HG03095 (cell line): ENCODE data around the gene ZMYM4.

Experiments
- ATAC-seq: cut with Tn5 transposase; IDR thresholded peaks from one replicate; pipeline ENCODE4 v1.9.1; 2021; ENCODE audit warnings: moderate library complexity; ENCODE audit not compliant: unreplicated experiment

Gene ZMYM4

GRCh38 chr1:35274197-35274596, 5.7 kb downstream of the ZMYM4 start:
- no peak for ATAC-seq

- no peak for ATAC-seq
Measured at GRCh38 chr1:35278886-35279554, 10.5 kb downstream of the ZMYM4 start.

- no peak for ATAC-seq
Measured at GRCh38 chr1:35279555-35279904, 11.0 kb downstream of the ZMYM4 start.

GRCh38 chr1:35280006-35280405, 11.5 kb downstream of the ZMYM4 start:
- ATAC-seq, result no peak

GRCh38 chr1:35281565-35281964, 13.1 kb downstream of the ZMYM4 start:
- no peak for ATAC-seq

- ATAC-seq, result no peak
Measured at GRCh38 chr1:35282172-35282571, 13.7 kb downstream of the ZMYM4 start.

- no peak for ATAC-seq
Measured at GRCh38 chr1:35284852-35285251, 16.3 kb downstream of the ZMYM4 start.

GRCh38 chr1:35285771-35286606, 17.5 kb downstream of the ZMYM4 start:
- no peak for ATAC-seq

GRCh38 chr1:35287807-35288640, 19.5 kb downstream of the ZMYM4 start:
- ATAC-seq, result no peak

GRCh38 chr1:35288761-35289160, 20.3 kb downstream of the ZMYM4 start:
- ATAC-seq, result no peak

- no peak for ATAC-seq
Measured at GRCh38 chr1:35290452-35290851, 21.9 kb downstream of the ZMYM4 start.

GRCh38 chr1:35294809-35295208, 26.3 kb downstream of the ZMYM4 start:
- ATAC-seq, result no peak

- no peak for ATAC-seq
Measured at GRCh38 chr1:35297886-35298285, 29.4 kb downstream of the ZMYM4 start.

- ATAC-seq, result peak; percentile 55
Measured at GRCh38 chr1:35298464-35298863, 30.0 kb downstream of the ZMYM4 start.

GRCh38 chr1:35300376-35300775, 31.9 kb downstream of the ZMYM4 start:
- ATAC-seq, result no peak

GRCh38 chr1:35301674-35302392, 33.3 kb downstream of the ZMYM4 start:
- ATAC-seq, result no peak

GRCh38 chr1:35305383-35305782, 36.9 kb downstream of the ZMYM4 start:
- ATAC-seq, result no peak

- ATAC-seq, result no peak
Measured at GRCh38 chr1:35315649-35316048, 47.1 kb downstream of the ZMYM4 start.

GRCh38 chr1:35316264-35316663, 47.8 kb downstream of the ZMYM4 start:
- ATAC-seq, result no peak

GRCh38 chr1:35319988-35320713, 51.6 kb downstream of the ZMYM4 start:
- ATAC-seq, result no peak
